Sigmoid colon (tissue), 7 donors: ENCODE measurements around the gene CYP26A1. TPM values are rescaled to one million over a fixed set of nuclear protein-coding genes. Genes with fewer than 3 reads are reported as not detected.

Experiments
- DNase-seq: peaks from one replicate; pipeline ENCODE4 v3.0.0-alpha.2; 2019
- H3K27ac ChIP-seq, 4 donors: fragments of 200-600 bp; sonication (generic); one replicate each; pipeline ENCODE4 v1.5.1; 2016 to 2019; ENCODE audit warnings: mild to moderate bottlenecking in 1 of 4
- H3K27me3 ChIP-seq, 3 donors: fragments of 200-600 bp; sonication (generic); one replicate each; pipeline ENCODE4 v1.5.1; 2019; ENCODE audit warnings: mild to moderate bottlenecking in 1 of 3
- H3K36me3 ChIP-seq, 4 donors: fragments of 200-600 bp; sonication (generic); one replicate each; pipeline ENCODE4 v1.5.1; 2016 to 2019
- H3K4me1 ChIP-seq, 4 donors: fragments of 200-600 bp; sonication (generic); one replicate each; pipeline ENCODE4 v1.5.1; 2017 to 2019
- H3K4me3 ChIP-seq, 4 donors: fragments of 200-600 bp; sonication (generic); one replicate each; pipeline ENCODE4 v1.5.1; 2017 to 2019; ENCODE audit warnings: mild to moderate bottlenecking in 2 of 4, moderate library complexity in 1 of 4
- H3K9me3 ChIP-seq, 4 donors: fragments of 200-600 bp in 3 of 4; sonication (generic) in 3 of 4; one replicate each; pipeline versions ENCODE4 v1.5.1 to v1.6.1; 2013 to 2019
- EP300 ChIP-seq, 4 donors: sonication (generic); formaldehyde crosslinking; IDR thresholded peaks; one replicate each; pipeline ENCODE4 v1.6.1; 2017; ENCODE audit warnings: antibody characterized with exemption in 4 of 4
- POLR2A ChIP-seq, 2 donors: fragments of 450-650 bp; IDR thresholded peaks; one replicate each; pipeline ENCODE4 v1.6.1; 2016; ENCODE audit warnings: antibody characterized with exemption in 2 of 2, mild to moderate bottlenecking in 2 of 2, moderate library complexity in 2 of 2
- POLR2AphosphoS5 ChIP-seq, 4 donors: sonication (generic); formaldehyde crosslinking; IDR thresholded peaks; one replicate each; pipeline ENCODE4 v1.6.1; 2017; ENCODE audit warnings: antibody characterized with exemption in 4 of 4
- WGBS, 2 donors: extraction: QIAGEN DNeasy Blood & Tissue Kit; methylation state at CpG; one replicate each; pipeline ENCODE4 v1.1.7; 2013; 5-methylcytosine and 5-hydroxymethylcytosine counted together
- intact Hi-C: fragments of 100-400 bp; cut with DNase I; formaldehyde crosslinking; loops from one replicate; pipeline ENCODE4 v1.15.1; 2023
- polyA plus RNA-seq, 3 donors: library from polyadenylated mRNA; stranded (reverse); fragments of 200-250 nt; gene quantifications; one replicate each; pipeline ENCODE4 v1.2.3, GENCODE V29; 2013
- total RNA-seq, 4 donors: library from RNA; depleted of rRNA; stranded (reverse); fragments of >200 nt; gene quantifications; one replicate each; pipeline ENCODE4 v1.1.0, GENCODE V29; 2016
- TF ChIP-seq, protein P1 (sequence below), 4 experiments: fragments of 450-650 bp in 3 of 4; fragments of 200-600 bp in 1 of 4; IDR thresholded peaks; one replicate each; pipeline ENCODE4 v1.5.1; 2016 to 2019; ENCODE audit warnings: antibody characterized with exemption in 4 of 4, mild to moderate bottlenecking in 3 of 4, moderate library complexity in 2 of 4
- donor health status: healthy with polysubstance abuse.
- donor health status: Bipolar disorder and iron deficiency.
- donor health status: healthy.

CYP26A1 gene
- total and polyA plus RNA-seq, 7 donors = not detected

DNA sequence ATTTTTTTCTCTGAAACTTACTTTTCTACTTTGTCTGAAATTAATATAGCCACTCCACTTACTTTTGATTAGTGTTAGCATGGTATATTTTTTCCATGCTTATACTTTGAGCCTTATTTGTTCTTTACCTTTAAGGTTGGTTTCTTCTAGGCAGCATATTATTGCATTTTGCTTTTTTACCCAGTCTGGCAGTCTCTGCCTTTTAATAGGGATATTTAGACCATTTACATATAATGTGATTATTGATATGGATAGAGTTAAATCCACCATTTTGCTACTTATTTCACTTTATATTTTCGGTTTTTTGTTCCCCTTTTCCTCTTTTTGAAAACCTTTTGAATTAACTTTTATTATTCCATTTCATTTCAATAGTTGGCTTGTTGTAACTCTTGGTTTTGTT lies 30.3 kb downstream of the CYP26A1 start:
- 85 to 91% methylated on average over 1 of the region's 1 CpG for WGBS, 2 donors

DNA sequence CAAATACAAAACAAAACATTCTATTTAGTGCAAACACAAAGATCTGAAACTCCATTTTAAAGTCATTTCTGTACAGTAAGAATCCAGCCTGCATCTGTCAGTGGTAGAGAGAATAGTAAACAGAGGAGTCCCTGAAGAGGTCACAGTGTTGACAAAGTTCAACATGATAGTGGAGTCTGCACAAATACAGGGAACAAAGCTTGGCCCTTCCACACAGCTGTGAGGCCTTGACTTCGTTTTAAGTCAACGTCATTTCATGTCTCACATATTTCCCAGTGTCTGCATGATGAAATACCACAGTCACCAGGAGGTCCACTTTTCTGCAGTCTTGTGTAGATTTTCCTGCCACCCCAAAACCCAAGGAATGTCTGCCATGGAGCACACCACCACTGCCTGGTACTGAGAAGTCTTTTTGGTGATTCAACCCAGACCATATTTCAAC lies 33.0 kb downstream of the CYP26A1 start:
- no peaks in the 10 kb centered on the region for H3K4me1 ChIP-seq
- no peaks in the 10 kb centered on the region for H3K27me3 ChIP-seq
- H3K9me3 ChIP-seq = peaks cover 0 to 5% (median 0%) of the 10 kb centered on the region in 4 donors
- intact Hi-C loops = no loop called here
- DNase-seq = no peak
- H3K36me3 ChIP-seq = no peaks in the 10 kb centered on the region
- 70 to 75% methylated on average over 2 of the region's 2 CpGs for WGBS, 2 donors
- H3K27ac ChIP-seq = no peak overlapping the region
- TF ChIP-seq EP300 (IDR thresholded peaks at IDR 0.05) = no peak
- TF ChIP-seq POLR2A (IDR thresholded peaks at IDR 0.05) = no peak
- TF ChIP-seq, protein P1, sequence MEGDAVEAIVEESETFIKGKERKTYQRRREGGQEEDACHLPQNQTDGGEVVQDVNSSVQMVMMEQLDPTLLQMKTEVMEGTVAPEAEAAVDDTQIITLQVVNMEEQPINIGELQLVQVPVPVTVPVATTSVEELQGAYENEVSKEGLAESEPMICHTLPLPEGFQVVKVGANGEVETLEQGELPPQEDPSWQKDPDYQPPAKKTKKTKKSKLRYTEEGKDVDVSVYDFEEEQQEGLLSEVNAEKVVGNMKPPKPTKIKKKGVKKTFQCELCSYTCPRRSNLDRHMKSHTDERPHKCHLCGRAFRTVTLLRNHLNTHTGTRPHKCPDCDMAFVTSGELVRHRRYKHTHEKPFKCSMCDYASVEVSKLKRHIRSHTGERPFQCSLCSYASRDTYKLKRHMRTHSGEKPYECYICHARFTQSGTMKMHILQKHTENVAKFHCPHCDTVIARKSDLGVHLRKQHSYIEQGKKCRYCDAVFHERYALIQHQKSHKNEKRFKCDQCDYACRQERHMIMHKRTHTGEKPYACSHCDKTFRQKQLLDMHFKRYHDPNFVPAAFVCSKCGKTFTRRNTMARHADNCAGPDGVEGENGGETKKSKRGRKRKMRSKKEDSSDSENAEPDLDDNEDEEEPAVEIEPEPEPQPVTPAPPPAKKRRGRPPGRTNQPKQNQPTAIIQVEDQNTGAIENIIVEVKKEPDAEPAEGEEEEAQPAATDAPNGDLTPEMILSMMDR (IDR thresholded peaks at IDR 0.05) = no peak
- no peak for TF ChIP-seq POLR2AphosphoS5 (IDR thresholded peaks at IDR 0.05)
- no peak overlapping the region for H3K4me3 ChIP-seq

More for the DNA sequence above, 30.3 kb downstream of the CYP26A1 start:
- Histone ChIP-seq H3K27ac (no peak overlapping the region), H3K4me3 (no peak overlapping the region), H3K4me1 (no peaks in the 10 kb centered on the region), H3K9me3 (peaks cover 0 to 5% (median 0%) of the 10 kb centered on the region in 4 donors), H3K36me3 (no peaks in the 10 kb centered on the region), H3K27me3 (no peaks in the 10 kb centered on the region)
- intact Hi-C loops = no loop called here
- DNase-seq = no peak
- TF ChIP-seq EP300 (IDR thresholded peaks at IDR 0.05) (no peak), POLR2A (IDR thresholded peaks at IDR 0.05) (no peak), POLR2AphosphoS5 (IDR thresholded peaks at IDR 0.05) (no peak)
- TF ChIP-seq, protein P1 (IDR thresholded peaks at IDR 0.05) = no peak

DNA sequence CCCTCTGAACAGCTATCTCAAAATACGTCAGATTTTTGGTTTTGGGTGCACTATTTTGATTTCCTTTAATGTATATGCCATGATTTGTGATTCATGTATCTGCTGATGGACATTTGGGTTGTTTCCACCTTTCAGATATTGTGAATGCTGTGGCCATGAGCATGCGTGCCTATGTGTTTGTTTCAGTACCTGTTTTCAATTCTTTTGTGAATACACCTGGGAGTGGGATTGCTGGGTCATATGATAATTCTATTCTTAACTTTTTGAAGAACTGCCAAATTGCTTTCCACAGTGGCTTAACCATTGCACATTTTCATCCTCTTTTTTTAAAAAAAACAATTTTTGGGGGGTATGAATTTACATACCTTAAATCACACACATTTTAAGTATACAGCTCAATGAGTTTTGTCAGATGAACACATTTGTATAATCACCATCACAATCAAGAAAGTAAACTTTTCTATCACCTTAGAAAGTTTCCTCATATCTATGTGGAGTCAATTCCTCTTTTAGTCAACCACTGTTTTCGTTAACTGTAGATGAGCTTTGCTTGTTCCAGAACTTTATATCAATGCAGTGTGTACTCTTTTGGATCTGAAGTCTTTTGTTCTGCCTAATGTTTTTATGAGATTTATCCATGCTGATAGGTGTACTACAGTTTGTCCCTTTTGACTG lies 36.9 kb downstream of the CYP26A1 start:
- no peak for DNase-seq
- H3K27me3 ChIP-seq = no peaks in the 10 kb centered on the region
- no peak overlapping the region for H3K27ac ChIP-seq
- intact Hi-C loops = no loop called here
- TF ChIP-seq EP300 (IDR thresholded peaks at IDR 0.05) = no peak
- no peak for TF ChIP-seq POLR2AphosphoS5 (IDR thresholded peaks at IDR 0.05)
- no peak for TF ChIP-seq POLR2A (IDR thresholded peaks at IDR 0.05)
- TF ChIP-seq, protein P1 (IDR thresholded peaks at IDR 0.05) = no peak
- 70 to 90% methylated on average over 3 of the region's 3 CpGs for WGBS, 2 donors
- no peak overlapping the region for H3K4me3 ChIP-seq
- H3K36me3 ChIP-seq = no peaks in the 10 kb centered on the region
- no peaks in the 10 kb centered on the region for H3K9me3 ChIP-seq
- H3K4me1 ChIP-seq = no peaks in the 10 kb centered on the region

DNA sequence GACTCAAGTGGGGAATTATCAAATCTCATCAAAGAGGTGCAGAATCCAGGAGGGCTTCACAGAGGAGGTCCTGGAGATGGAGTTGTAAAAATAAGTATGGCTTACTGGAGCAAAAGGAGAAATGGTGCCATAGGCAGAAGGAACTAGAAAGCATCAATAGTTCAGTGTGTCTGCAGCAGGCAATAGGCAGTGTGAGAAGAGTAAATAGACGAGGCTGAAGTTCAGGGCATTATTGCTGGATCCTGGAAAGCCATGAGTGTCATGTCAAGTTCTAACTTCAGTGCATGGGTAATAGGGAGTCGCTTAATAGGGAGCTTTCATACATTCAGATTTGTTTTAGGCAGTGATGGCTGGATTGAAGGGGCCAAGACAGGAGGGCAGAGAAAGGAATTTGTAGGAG lies 39.3 kb downstream of the CYP26A1 start:
- Histone ChIP-seq H3K4me1 (no peaks in the 10 kb centered on the region), H3K27me3 (no peaks in the 10 kb centered on the region), H3K36me3 (no peaks in the 10 kb centered on the region), H3K9me3 (no peaks in the 10 kb centered on the region), H3K27ac (no peak overlapping the region), H3K4me3 (no peak overlapping the region)
- no peak for DNase-seq
- intact Hi-C loops = no loop called here
- WGBS, 2 donors = 28 to 70% methylated on average over 2 of the region's 2 CpGs
- no peak for TF ChIP-seq POLR2A (IDR thresholded peaks at IDR 0.05)
- TF ChIP-seq POLR2AphosphoS5 (IDR thresholded peaks at IDR 0.05) = no peak
- no peak for TF ChIP-seq EP300 (IDR thresholded peaks at IDR 0.05)
- TF ChIP-seq, protein P1 (IDR thresholded peaks at IDR 0.05) = no peak
